Measurements from ENCODE around the gene SLC5A2.

DNA sequence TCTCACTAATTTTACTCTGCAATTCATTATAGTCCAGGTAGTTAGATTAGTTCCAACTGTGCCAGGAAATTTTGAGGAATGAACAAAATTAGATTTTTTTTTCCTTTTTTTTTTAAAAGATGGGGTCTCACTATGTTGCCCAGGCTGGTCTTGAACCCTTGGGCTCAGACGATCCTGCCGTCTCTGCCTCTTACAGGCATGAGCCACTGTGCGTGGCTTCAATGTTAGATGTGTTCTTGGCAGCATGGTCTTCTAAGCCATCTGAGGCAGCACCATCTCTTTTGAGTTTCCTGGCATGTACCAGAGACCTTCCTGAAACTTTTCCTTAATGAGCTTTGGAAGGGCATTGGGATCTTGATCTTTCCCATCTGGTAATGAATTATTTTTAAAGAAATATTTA lies 42.2 kb downstream of the SLC5A2 start:
- TF ChIP-seq, protein P1, sequence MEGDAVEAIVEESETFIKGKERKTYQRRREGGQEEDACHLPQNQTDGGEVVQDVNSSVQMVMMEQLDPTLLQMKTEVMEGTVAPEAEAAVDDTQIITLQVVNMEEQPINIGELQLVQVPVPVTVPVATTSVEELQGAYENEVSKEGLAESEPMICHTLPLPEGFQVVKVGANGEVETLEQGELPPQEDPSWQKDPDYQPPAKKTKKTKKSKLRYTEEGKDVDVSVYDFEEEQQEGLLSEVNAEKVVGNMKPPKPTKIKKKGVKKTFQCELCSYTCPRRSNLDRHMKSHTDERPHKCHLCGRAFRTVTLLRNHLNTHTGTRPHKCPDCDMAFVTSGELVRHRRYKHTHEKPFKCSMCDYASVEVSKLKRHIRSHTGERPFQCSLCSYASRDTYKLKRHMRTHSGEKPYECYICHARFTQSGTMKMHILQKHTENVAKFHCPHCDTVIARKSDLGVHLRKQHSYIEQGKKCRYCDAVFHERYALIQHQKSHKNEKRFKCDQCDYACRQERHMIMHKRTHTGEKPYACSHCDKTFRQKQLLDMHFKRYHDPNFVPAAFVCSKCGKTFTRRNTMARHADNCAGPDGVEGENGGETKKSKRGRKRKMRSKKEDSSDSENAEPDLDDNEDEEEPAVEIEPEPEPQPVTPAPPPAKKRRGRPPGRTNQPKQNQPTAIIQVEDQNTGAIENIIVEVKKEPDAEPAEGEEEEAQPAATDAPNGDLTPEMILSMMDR (IDR thresholded peaks at IDR 0.05; ENCODE audit: low read depth, low read length) = no peak
- no peak for TF ChIP-seq EZH2phosphoT487 (IDR thresholded peaks at IDR 0.05; ENCODE audit: low read depth)
